GM12873 (cell line): ENCODE measurements around the gene JAG2.
A peak's percentile ranks its signal among the peaks of the same experiment; 100 is the strongest.

Source experiments
- CTCF ChIP-seq: IDR thresholded peaks from 2 replicates; pipeline ENCODE4 v1.5.1; 2012; ENCODE audit warnings: low read depth, mild to moderate bottlenecking, moderate library complexity, low read length, control low read depth; ENCODE audit not compliant: insufficient read depth; ENCODE audit errors: missing control alignments

The JAG2 gene

DNA sequence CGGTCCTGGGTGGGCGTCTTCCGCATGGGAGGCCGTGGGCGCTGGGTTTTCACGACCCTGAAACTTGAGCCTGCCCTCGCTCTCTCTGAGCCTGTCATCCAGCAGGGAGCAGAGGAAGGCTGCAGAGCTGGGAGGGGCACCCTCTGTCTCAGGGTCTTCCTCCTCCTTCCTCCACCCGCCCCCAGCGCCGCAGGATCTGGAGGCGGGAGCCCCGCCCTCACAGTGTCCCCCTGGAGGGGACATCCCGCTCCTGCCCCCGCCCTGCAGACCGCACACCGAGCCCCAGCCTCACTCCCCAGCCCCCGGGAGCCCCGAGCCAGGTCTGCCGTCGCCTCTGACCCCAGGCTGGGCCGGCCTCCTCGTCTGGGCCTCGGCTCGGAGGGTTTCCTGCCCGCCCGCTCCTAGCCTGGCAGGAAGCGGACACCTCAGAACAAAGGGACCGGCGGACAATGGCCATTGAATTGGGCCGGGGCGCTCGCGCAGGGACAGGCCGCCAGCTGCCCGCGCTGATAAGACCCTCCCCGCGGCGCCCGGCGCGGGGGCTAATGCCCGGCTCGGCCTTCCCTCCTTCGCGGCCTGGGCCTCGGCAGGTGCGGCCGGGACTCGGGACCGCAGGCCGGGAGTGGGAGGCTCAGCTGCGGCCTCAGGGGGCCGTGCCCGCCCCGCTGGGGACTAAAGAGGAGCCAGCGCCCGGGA, 27.8 kb upstream of the JAG2 start:
- TF ChIP-seq CTCF: no peak

- no peak for TF ChIP-seq CTCF
Observed at GRCh38 chr14:105195522-105196264, 27.1 kb upstream of the JAG2 start.

DNA sequence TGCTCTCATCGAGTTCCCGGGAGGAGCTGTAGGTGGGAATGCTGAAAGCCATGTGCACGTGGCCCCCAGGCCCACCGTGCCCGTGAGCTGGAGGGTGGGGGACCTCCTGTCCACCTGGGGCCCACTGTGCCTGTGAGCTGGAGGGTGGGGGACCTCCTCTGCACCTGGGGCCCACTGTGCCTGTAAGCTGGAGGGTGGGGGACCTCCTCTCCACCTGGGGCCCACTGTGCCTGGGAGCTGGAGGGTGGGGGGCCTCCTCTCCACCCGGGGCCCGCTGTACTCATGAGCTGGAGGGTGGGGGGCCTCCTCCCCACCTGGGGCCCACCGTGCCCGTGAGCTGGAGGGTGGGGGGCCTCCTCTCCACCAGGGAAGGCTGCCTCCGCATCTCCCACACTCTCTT, 26.5 kb upstream of the JAG2 start:
- TF ChIP-seq CTCF: no peak

GRCh38 chr14:105193916-105194782, 25.6 kb upstream of the JAG2 start:
- no peak for TF ChIP-seq CTCF

GRCh38 chr14:105192866-105193731, 24.5 kb upstream of the JAG2 start:
- no peak for TF ChIP-seq CTCF

DNA sequence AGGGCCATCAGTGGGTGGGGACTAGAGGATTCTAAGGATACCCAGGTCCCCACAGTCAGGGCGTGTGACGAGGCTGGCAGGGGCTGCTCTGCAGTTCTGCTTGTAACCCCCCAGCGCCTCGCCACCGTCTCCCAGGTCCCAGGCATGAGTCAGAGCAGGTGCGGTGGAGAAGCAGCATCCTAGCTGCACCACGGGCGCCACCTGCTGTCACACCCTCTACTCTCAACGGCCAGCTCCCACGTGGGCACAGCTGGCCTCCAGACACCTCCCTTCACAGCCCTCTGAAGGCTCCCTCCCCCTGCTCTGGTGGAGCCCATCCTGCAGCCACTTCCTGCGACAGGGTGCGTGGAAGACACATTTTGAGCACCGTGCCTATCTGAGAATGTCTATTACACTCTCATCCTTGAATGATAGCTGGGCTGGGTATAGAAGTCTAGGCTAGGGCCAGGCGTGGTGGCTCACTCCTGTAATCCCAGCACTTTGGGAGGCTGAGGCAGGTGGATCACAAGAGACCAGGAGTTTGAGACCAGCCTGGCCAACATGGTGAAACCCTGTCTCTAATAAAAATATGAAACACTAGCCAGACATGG, 19.5 kb upstream of the JAG2 start:
- peak; percentile 23 for TF ChIP-seq CTCF
